SU-DHL-6 (cell line): ENCODE results near the gene SLC29A2.

Experiments
- H2AFZ ChIP-seq: fragments of 200-600 bp; sonication (generic); 2 replicates; pipeline ENCODE4 v1.6.1; 2014; ENCODE audit warnings: low read depth, mild to moderate bottlenecking, moderate library complexity, mixed read lengths, antibody characterized with exemption, low read length; ENCODE audit not compliant: severe bottlenecking
- H3F3A ChIP-seq: fragments of 200-600 bp; shearing (Covaris generic); 2 replicates; pipeline ENCODE4 v1.6.0; 2016; ENCODE audit warnings: antibody characterized with exemption, mild to moderate bottlenecking; ENCODE audit not compliant: insufficient read depth
- H3K27ac ChIP-seq: fragments of 200-600 bp; sonication (generic); 2 replicates; pipeline ENCODE4 v1.5.1; 2016; ENCODE audit warnings: low read depth, mild to moderate bottlenecking, low read length, moderate library complexity, mixed read lengths
- H3K27me3 ChIP-seq: fragments of 200-600 bp; sonication (generic), shearing (Covaris generic); 2 replicates; pipeline ENCODE4 v1.6.0; 2014; ENCODE audit warnings: mild to moderate bottlenecking, low read length
- H3K36me3 ChIP-seq: fragments of 200-600 bp; sonication (generic); 2 replicates; pipeline ENCODE4 v1.6.1; 2014; ENCODE audit warnings: mild to moderate bottlenecking, low read length, mixed read lengths
- H3K4me2 ChIP-seq: fragments of 300-600, 200-600 bp; shearing (Covaris generic), sonication (generic); 2 replicates; pipeline ENCODE4 v1.6.0; 2014; ENCODE audit warnings: low read length, low read depth, mild to moderate bottlenecking; ENCODE audit not compliant: poor library complexity, severe bottlenecking
- H3K4me3 ChIP-seq: fragments of 200-600 bp; sonication (generic); 2 replicates; pipeline ENCODE4 v1.5.1; 2014; ENCODE audit warnings: antibody characterized with exemption, low read length, mild to moderate bottlenecking, mixed read lengths; ENCODE audit not compliant: insufficient read depth, poor library complexity, severe bottlenecking
- H3K79me2 ChIP-seq: fragments of 200-600 bp; sonication (generic); 2 replicates; pipeline ENCODE4 v1.6.1; 2014; ENCODE audit warnings: mild to moderate bottlenecking, low read length, moderate library complexity; ENCODE audit not compliant: insufficient read depth
- H3K9ac ChIP-seq: fragments of 200-600 bp; sonication (generic); 2 replicates; pipeline ENCODE4 v1.7.0; 2014; ENCODE audit warnings: mild to moderate bottlenecking, low read length
- H3K9me2 ChIP-seq: fragments of 200-600 bp; sonication (generic); replicated peaks from 2 replicates; pipeline ENCODE4 v1.6.1; 2014; ENCODE audit warnings: low read length; ENCODE audit not compliant: insufficient read depth
- H3K9me3 ChIP-seq: fragments of 200-600 bp; sonication (generic); 2 replicates; pipeline ENCODE4 v1.6.1; 2014; ENCODE audit warnings: low read length, mixed read lengths; ENCODE audit not compliant: insufficient read depth
- H4K20me1 ChIP-seq: fragments of 200-600 bp; sonication (generic); 2 replicates; pipeline ENCODE4 v1.6.1; 2014; ENCODE audit warnings: low read depth, mild to moderate bottlenecking, antibody characterized with exemption, low read length, moderate library complexity, mixed read lengths
- CTCF ChIP-seq: fragments of 200-600 bp; sonication (generic); IDR thresholded peaks from one replicate; pipeline ENCODE4 v1.5.1; 2017; ENCODE audit warnings: antibody characterized with exemption, mild to moderate bottlenecking, low read length, moderate library complexity; ENCODE audit not compliant: insufficient read depth, poor library complexity, severe bottlenecking
- EZH2phosphoT487 ChIP-seq: fragments of 200-600 bp; sonication (generic), shearing (Covaris generic); conservative IDR thresholded peaks from 2 replicates; pipeline ENCODE4 v1.6.1; 2018; ENCODE audit warnings: mild to moderate bottlenecking, antibody characterized with exemption, low read length, moderate library complexity, mixed read lengths

Gene SLC29A2

GRCh38 chr11:66327171-66328030, 44.2 kb downstream of the SLC29A2 start:
- Histone ChIP-seq H3K4me3 (no peak overlapping the region), H3K9me2 (no peaks in the 10 kb centered on the region), H3K79me2 (no peaks in the 10 kb centered on the region), H4K20me1 (no peaks in the 10 kb centered on the region), H3K27ac (no peak overlapping the region), H3K9ac (no peak overlapping the region), H3K9me3 (no peaks in the 10 kb centered on the region), H3F3A (no peaks in the 10 kb centered on the region), H3K4me2 (no peak overlapping the region), H3K36me3 (no peaks in the 10 kb centered on the region), H3K27me3 (no peaks in the 10 kb centered on the region), H2AFZ (no peak overlapping the region)
- no peak for TF ChIP-seq EZH2phosphoT487

GRCh38 chr11:66326261-66327111, 45.1 kb downstream of the SLC29A2 start:
- Histone ChIP-seq H3K4me2 (no peak overlapping the region), H3K27ac (no peak overlapping the region), H3K27me3 (no peaks in the 10 kb centered on the region), H3K4me3 (no peak overlapping the region), H3K9ac (no peak overlapping the region), H3K36me3 (no peaks in the 10 kb centered on the region), H3K9me3 (no peaks in the 10 kb centered on the region), H3K79me2 (no peaks in the 10 kb centered on the region), H2AFZ (no peak overlapping the region), H4K20me1 (no peaks in the 10 kb centered on the region), H3F3A (no peaks in the 10 kb centered on the region), H3K9me2 (no peaks in the 10 kb centered on the region)
- no peak for TF ChIP-seq EZH2phosphoT487
- no peak for TF ChIP-seq CTCF

GRCh38 chr11:66325263-66325671, 46.3 kb downstream of the SLC29A2 start:
- no peak overlapping the region for H2AFZ ChIP-seq
- H3K27me3 ChIP-seq = no peaks in the 10 kb centered on the region
- TF ChIP-seq CTCF (no peak), EZH2phosphoT487 (no peak)
- H3K79me2 ChIP-seq = no peaks in the 10 kb centered on the region
- no peak overlapping the region for H3K9ac ChIP-seq
- no peak overlapping the region for H3K4me3 ChIP-seq
- H3K9me3 ChIP-seq = no peaks in the 10 kb centered on the region
- H3F3A ChIP-seq = no peaks in the 10 kb centered on the region
- no peak overlapping the region for H3K27ac ChIP-seq
- no peaks in the 10 kb centered on the region for H4K20me1 ChIP-seq
- no peaks in the 10 kb centered on the region for H3K9me2 ChIP-seq
- H3K36me3 ChIP-seq = no peaks in the 10 kb centered on the region
- no peak overlapping the region for H3K4me2 ChIP-seq

GRCh38 chr11:66324664-66325063, 46.9 kb downstream of the SLC29A2 start:
- H3K9me2 ChIP-seq = no peaks in the 10 kb centered on the region
- no peak overlapping the region for H3K27ac ChIP-seq
- no peak overlapping the region for H3K9ac ChIP-seq
- no peaks in the 10 kb centered on the region for H3F3A ChIP-seq
- no peaks in the 10 kb centered on the region for H3K9me3 ChIP-seq
- H2AFZ ChIP-seq = no peak overlapping the region
- H3K79me2 ChIP-seq = no peaks in the 10 kb centered on the region
- H3K36me3 ChIP-seq = no peaks in the 10 kb centered on the region
- no peak overlapping the region for H3K4me3 ChIP-seq
- H3K4me2 ChIP-seq = no peak overlapping the region
- H3K27me3 ChIP-seq = no peaks in the 10 kb centered on the region
- no peaks in the 10 kb centered on the region for H4K20me1 ChIP-seq
- TF ChIP-seq CTCF (no peak), EZH2phosphoT487 (no peak)
